ENCODE results near the gene KCNG3. TPM values are rescaled to one million over a fixed set of nuclear protein-coding genes. Genes with fewer than 3 reads are reported as not detected.

The KCNG3 gene
- total RNA-seq, 1 donor from 2014 or later: not detected

DNA sequence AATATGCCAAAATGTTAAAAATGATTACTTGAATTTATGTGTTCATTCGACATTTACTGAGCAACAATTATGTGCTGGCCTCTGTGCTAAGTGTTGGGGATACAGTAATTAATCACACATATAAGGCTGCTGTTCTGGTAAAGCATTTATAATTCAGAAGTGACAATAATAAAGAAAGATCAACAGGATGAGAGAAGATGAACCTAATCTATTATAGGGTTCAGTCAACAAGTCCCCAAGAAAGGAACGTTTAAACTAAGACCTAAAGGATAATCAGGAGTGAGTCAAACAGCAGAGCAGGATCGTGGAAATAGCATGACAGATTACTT lies 72.7 kb downstream of the KCNG3 start:
- no peaks in the 10 kb centered on the region for H3K36me3 Mint-ChIP-seq (ENCODE audit: unreplicated experiment)
- no peaks in the 10 kb centered on the region for H3K9me3 Mint-ChIP-seq (ENCODE audit: unreplicated experiment)
- H3K4me3 Mint-ChIP-seq (ENCODE audit: unreplicated experiment): no peak overlapping the region
- no peak for DNase-seq (ENCODE audit: extremely low spot score, unreplicated experiment)
- peak overlapping the region; percentile 19 for H3K27ac Mint-ChIP-seq (ENCODE audit: unreplicated experiment)
- H3K27me3 Mint-ChIP-seq (ENCODE audit: unreplicated experiment): peaks cover 8% of the 10 kb centered on the region
- H3K4me1 Mint-ChIP-seq (ENCODE audit: unreplicated experiment): peaks cover 10% of the 10 kb centered on the region
- TF ChIP-seq, protein P1, sequence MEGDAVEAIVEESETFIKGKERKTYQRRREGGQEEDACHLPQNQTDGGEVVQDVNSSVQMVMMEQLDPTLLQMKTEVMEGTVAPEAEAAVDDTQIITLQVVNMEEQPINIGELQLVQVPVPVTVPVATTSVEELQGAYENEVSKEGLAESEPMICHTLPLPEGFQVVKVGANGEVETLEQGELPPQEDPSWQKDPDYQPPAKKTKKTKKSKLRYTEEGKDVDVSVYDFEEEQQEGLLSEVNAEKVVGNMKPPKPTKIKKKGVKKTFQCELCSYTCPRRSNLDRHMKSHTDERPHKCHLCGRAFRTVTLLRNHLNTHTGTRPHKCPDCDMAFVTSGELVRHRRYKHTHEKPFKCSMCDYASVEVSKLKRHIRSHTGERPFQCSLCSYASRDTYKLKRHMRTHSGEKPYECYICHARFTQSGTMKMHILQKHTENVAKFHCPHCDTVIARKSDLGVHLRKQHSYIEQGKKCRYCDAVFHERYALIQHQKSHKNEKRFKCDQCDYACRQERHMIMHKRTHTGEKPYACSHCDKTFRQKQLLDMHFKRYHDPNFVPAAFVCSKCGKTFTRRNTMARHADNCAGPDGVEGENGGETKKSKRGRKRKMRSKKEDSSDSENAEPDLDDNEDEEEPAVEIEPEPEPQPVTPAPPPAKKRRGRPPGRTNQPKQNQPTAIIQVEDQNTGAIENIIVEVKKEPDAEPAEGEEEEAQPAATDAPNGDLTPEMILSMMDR (IDR thresholded peaks at IDR 0.05): no peak

DNA sequence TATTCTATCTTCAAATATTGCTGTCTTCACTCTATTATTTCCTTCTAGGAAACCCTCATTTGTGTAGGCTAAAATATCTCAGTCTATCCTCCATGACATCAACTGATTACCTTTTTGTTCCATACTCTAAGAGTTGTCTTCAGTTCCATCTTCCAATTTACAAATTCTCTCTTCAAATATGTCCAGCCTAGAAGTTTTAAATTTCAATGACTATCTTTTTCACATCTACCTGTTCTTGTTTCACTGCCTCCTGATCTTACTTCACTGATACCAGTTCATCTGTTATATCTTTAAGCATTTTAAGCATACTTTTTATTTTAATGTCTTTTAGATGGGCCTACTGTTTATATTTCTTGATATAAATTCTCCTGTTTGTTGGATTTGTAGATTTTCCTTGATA lies 79.1 kb downstream of the KCNG3 start:
- H3K4me1 Mint-ChIP-seq (ENCODE audit: unreplicated experiment): no peaks in the 10 kb centered on the region
- no peak for DNase-seq (ENCODE audit: extremely low spot score, unreplicated experiment)
- H3K36me3 Mint-ChIP-seq (ENCODE audit: unreplicated experiment): peaks cover 6% of the 10 kb centered on the region
- H3K9me3 Mint-ChIP-seq (ENCODE audit: unreplicated experiment): peaks cover 17% of the 10 kb centered on the region
- H3K4me3 Mint-ChIP-seq (ENCODE audit: unreplicated experiment): no peak overlapping the region
- TF ChIP-seq, protein P1 (IDR thresholded peaks at IDR 0.05): no peak
- no peak overlapping the region for H3K27ac Mint-ChIP-seq (ENCODE audit: unreplicated experiment)
- peaks cover 25% of the 10 kb centered on the region for H3K27me3 Mint-ChIP-seq (ENCODE audit: unreplicated experiment)

DNA sequence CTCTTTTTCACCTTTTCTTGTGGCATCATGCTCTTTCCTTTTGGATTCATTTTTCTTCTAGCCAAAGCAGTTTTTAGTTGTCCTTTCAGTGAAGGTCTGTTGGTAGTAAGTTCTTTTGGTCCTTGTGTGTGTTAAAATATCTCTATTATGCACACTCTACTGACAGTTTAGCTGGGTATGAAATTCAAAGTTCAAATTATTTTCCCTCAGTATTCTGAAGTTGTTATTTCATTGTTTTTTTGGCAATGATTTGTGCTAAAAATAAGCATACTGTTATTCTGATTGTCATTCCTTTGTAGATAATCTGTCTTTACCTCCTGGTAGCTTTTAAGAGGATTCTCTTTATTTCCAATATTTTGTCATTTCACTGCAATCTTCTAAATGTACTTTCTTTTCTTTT lies 79.6 kb downstream of the KCNG3 start:
- Mint-ChIP-seq H3K27ac (ENCODE audit: unreplicated experiment) (no peak overlapping the region), H3K9me3 (ENCODE audit: unreplicated experiment) (peaks cover 17% of the 10 kb centered on the region), H3K4me3 (ENCODE audit: unreplicated experiment) (no peak overlapping the region), H3K36me3 (ENCODE audit: unreplicated experiment) (peaks cover 6% of the 10 kb centered on the region), H3K27me3 (ENCODE audit: unreplicated experiment) (peaks cover 26% of the 10 kb centered on the region), H3K4me1 (ENCODE audit: unreplicated experiment) (no peaks in the 10 kb centered on the region)
- TF ChIP-seq, protein P1 (IDR thresholded peaks at IDR 0.05): no peak
- DNase-seq (ENCODE audit: extremely low spot score, unreplicated experiment): no peak

DNA sequence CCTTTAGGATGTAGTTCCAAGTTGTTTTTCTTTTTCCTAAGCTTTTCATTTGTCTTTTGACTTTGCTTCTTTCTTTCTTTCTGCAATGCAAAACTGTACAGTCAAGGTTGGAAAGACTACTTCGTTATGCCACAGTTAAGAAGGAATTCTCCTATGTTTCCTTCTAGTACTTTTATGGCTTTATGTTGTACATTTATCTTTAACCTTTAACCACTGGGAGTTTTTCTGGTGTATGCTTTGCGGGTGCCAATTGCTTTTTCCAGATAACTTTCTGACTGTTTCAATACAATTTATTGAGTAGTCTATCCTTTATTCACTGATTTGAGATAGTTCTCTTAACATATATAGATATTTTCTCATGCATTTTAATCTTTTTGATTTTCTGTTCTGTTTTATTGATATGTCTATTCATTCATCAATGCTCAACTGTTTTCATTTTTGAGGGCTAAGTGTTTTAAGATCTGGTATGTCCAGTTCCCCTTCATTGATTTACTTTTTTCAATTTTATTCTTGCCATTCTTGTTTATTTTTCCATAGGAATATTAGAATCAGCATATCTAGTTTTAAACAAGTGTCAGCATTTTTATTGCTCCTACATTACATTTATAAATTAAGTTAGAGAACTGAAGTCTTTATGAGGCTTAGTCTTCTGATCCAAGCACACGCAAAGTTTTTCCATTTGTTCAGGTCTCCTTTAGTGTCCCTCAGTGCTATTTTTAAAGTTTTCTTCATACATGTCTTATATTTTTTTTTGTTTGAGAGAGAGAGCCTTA lies 82.9 kb downstream of the KCNG3 start:
- TF ChIP-seq, protein P1 (IDR thresholded peaks at IDR 0.05): no peak
- DNase-seq (ENCODE audit: extremely low spot score, unreplicated experiment): no peak
- Mint-ChIP-seq H3K4me1 (ENCODE audit: unreplicated experiment) (no peaks in the 10 kb centered on the region), H3K27me3 (ENCODE audit: unreplicated experiment) (peaks cover 26% of the 10 kb centered on the region), H3K4me3 (ENCODE audit: unreplicated experiment) (no peak overlapping the region), H3K36me3 (ENCODE audit: unreplicated experiment) (peaks cover 6% of the 10 kb centered on the region), H3K27ac (ENCODE audit: unreplicated experiment) (no peak overlapping the region), H3K9me3 (ENCODE audit: unreplicated experiment) (peaks cover 17% of the 10 kb centered on the region)

DNA sequence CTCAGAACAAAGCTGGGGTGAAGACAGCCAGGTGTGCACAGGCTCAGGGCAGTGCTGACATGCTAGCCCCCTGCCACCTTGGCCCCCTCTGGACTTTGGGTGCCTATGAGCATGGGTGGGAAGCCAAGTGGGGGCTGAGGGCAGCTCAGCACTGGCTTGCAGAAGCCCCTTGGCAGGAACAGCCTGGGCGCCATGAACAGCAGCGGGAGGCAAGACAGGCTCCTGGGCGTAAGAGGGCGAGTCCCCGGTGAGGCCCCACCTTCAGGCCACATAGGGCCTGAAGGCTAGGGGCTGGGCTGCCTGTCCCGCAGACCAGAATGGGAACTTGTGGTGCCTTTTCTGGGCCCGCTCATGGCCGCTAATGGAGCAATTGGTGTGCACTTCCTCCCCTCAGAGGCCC lies 85.8 kb downstream of the KCNG3 start:
- TF ChIP-seq, protein P1 (IDR thresholded peaks at IDR 0.05): no peak
- Mint-ChIP-seq H3K27ac (ENCODE audit: unreplicated experiment) (no peak overlapping the region), H3K4me3 (ENCODE audit: unreplicated experiment) (no peak overlapping the region), H3K36me3 (ENCODE audit: unreplicated experiment) (no peaks in the 10 kb centered on the region), H3K9me3 (ENCODE audit: unreplicated experiment) (no peaks in the 10 kb centered on the region), H3K27me3 (ENCODE audit: unreplicated experiment) (peaks cover 28% of the 10 kb centered on the region), H3K4me1 (ENCODE audit: unreplicated experiment) (no peaks in the 10 kb centered on the region)
- no peak for DNase-seq (ENCODE audit: extremely low spot score, unreplicated experiment)
